NOMO-1 treated with DMSO at 0.1 percent for 48 hours (cell line): ENCODE measurements around the gene MEGF11.

Experiments used
- DNase-seq: peaks from one replicate; lab custom pipeline; 2025; ENCODE audit not compliant: unreplicated experiment; lab: John Stamatoyannopoulos, UW

Gene MEGF11

DNA sequence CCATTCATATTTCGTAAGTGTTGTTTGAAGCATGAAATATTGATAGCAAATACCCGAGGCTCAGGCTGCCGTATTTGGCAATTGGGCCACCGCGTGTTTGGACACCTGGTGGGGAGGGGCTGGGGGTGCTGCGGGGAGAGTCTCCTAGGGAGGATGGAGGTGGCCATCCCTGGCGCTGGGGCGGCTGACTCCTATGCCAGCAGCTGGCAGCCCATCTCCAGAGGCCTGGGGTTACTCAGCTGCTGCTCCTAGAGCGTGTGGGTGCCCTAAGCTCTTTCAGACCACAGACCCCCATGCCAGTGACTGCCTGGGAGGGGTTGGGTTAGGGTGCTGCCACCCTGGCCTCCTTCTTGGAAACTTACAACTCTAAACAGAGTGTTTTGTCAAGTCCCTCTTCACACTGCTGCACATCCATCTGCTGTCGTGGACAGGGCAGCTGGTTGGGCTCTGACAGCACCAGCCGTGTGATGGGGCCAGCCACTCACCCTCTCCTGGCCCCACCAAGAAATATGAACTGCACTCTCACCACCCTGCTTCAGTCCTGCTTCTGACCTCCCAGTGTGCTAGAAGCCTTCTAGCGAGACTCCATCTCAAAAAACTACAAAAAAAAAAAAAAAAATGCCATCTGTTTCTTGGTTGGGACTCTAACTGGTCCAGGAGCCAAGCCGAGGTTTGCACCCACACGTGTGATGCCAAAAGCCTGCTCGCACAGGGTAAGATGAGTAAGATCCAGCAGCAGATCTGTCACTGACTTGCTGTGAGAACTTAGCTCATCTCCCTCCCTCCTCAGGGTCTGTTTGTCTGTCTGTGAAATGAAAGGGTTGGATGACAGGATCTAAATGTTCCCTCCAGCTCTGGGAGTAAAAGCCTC, 156.2 kb downstream of the MEGF11 start:
- no peak for DNase-seq

DNA sequence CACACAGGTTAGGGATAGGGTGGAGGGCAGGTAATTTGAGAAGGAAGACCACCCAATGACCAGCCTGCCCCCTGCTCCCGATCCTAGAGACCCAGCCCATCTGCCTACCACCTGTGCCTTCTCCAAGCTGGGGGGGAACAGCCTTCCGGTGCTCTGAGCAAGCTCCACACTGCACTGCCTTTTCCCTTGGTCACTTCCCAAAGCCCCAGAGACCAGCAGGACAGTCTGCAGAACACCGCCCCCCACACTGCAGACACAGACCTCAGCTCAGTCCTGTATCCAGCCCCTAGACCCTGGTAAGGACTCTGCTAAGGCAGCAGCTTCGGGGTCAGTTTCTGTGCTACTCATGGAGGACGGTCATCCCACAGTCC, 156.9 kb downstream of the MEGF11 start:
- no peak for DNase-seq

DNA sequence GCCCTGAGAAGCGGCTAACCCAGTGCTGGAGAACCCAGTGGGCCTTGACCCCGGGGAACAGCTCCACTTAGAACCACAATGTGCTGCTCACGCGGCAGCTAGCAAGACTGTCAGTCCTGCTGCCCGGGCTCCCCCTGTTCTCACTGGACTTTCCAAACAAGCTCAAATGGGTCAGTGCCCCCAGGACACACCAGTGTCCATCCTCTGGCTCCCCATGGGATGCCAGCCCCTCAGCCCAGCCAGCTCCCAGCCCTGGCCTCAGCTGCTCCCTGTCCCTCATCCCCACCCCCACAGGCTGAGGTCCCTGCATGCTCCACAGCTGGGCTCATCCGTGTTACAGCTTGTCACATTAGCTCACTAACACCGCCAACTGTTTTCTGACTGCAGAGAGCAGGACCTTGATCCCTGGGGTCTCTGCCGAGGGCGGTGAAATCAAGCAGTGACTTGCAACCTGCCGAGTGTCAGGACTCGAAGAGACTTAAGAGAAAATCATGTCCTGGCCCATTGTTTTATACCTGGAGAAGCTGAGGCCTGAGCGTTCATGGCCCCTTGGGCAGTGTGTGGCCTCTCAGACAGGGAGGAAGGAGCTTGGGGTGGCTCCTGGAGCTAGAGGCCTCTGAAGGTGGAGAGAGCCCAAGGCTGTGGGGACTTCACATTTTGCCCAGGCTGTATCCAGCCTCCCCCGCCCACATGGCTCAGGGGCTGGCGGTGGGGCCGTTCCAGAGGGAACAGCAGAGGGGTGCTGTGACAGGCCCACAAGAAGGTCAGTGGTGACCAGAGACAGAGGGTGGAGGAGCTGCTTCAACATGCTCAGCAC, 157.5 kb downstream of the MEGF11 start:
- DNase-seq = no peak

DNA sequence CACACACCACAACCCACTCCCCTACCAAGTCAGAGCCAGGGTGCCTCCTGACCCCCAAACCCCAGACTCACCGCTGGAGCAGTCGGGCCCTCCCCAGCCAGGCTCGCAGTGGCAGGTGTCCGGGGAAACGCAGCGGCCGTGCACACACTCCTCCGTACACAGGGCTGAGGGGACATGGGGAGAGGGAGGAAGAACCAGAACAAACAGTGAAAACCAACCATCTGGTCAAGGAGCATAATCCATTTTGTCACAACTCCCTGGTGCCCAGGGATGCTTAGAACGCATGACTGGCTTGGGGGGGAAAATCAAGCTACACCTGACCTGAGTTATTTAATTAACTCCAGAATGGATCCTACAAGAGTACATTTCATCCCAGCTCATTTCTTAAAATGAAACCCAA, 159.2 kb downstream of the MEGF11 start:
- no peak for DNase-seq

DNA sequence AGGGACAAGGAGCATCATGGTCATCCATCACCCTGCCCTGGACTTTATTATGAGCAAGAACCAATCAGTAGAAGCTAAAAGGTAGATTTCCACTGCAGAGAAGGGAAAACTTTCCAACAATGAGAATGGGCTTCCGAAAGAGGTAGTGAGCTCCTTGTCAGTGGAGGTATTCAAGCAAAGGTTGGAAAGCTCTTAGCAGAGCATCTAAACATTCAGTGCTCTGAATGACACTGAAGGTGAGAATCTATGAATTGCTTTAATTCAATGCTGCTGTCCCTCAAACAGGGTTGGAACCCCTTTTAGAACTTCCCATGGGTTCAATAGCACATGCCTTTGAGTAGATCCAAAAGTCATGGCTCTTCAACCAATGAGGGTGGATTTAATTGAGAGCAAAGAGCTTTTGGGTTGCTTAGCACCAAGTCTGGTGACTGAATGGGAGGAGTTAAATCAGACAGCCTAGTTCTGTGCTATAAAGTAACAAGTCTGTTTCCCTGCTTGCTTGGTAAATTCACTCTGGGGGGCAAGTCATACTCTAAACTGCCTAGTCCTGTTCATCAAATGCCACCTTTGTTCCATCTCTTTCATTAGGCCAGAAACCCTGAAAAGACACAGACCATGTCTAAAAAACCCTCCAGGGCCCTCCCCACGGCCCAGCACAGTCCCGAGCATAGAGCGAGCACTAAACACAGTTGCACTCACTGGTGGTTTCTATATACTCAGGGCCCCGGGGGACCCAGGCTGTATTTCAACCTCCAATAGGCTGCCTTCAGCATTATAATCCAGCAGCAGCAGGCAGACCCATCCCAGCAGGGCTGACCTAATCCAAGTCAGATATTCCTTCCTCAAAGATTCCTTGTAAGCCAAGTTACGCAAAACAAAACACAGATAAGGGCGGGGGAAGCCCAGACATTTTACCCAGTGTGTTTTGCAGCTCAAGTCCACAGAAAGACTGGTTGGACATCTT, 161.2 kb downstream of the MEGF11 start:
- DNase-seq = no peak

DNA sequence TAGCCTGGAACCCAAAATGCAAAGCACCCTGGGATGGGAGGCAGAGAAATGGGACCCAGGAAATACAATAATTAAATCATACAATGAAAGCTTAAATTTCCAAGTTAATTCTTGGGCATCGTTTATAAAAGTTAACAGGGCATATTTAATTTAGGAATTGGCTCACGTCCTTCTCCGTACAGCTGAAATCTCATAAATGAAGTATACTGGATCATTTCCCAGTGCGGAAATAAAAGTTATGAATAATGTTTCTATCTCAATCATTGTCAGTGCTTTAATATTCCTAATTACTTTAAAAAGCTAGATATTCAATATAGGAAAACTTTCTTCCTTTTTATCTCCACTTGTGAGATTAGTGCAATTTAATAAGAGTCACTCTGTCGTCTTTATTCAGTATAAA, 164.0 kb downstream of the MEGF11 start:
- no peak for DNase-seq

DNA sequence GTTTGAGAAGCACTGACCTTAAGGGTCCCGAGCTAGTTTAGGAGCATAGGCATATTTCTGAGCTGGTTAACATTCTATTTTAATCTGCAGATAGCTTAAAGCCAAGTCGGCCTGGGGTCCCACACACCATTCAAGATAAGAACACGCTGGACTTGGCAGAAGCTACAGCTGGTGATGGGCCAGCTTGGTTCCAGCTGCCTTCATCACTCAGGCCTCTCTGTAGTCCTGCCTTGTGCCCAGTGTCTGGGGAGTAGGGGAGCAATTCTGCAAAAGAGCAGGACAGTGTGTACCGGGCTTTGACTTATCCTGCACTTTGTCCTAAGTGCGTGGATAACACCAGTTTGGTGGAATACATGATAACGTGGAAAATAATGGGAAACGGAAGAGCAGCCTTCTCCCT, 164.5 kb downstream of the MEGF11 start:
- DNase-seq = no peak

DNA sequence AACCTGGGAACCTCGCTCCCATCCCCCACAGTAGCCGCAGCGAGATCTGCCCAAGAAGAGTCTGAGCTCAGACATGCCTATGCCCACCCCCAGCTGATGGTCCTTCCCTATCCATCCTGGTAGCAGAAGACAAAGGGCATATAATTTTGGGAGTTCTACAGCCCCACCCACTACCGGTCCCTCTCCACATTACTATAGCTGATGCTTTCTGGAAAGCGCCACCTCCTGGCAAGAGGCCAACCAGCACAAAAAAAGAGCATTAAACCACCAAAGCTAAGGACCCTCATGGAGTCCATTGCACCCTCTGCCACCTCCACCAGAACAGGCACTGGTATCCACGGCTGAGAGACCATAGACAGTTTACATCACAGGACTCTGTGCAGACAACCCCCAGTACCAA, 168.4 kb downstream of the MEGF11 start:
- no peak for DNase-seq

DNA sequence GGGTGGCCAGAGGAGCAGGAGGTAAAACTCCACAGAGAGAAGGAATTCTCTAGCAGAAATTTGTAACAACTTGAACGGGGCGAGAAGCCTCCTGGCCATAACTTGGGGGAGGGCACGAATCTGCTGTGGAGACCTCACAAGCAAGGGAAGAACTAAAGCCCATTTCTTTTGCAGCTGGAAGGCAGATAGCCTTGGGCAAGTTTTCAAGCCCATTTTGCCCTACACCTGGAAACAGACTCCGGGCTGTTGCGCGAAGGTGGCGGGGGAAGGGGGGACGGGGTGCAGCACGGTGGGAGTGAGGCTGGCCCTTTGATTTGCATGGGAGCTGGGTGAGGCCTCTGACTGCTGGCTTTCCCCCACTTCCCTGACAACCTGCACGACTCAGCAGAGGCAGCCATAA, 168.8 kb downstream of the MEGF11 start:
- no peak for DNase-seq

DNA sequence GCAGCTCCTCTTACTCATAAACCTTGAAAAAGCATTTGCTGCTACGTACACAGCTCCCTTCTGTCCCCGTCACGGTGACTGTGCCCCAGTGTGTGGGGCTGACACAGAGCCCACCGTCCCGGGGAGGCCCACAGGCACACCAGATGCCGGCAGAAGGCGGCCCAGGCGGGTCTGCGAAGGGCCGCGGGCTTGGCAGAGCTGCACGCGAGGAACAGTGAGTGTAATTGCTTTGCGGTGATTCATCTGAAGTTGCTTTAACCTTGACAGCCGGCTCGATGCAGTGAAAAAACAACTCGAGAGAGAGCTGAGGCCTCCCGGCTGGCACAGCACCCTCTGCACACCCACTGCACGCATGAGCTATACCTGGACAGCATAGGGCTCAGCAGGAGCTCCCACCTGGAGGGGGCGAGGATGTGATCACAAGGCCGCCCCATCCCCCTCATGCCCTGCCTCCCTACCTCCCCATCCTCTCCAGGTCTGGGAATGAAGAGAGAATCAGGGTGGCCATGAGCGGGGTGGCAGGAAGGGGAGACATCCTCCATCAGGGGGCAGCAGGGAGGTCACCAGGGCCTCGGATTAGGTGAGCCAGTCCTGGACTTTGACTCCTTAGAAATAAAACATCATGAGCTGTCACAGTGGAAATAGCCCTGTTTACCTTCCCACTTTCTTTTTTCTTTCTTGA, 172.7 kb downstream of the MEGF11 start:
- no peak for DNase-seq

DNA sequence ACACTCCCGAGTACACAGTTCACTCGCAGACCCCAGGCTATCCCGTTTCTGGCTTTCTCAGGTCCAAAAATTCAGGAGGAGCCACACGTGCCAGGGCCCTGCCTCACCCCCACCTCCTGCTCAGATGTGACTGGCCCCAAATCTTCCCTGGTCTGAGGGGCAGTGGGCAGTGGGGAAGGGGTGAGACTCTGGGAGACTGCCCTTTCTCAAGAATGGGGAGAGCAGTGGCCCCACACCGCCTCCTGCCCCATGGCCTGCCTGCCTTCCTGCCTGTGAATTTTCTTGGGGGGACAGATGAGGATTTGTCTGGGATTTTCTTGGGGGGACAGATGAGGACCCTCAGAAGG, 174.6 kb downstream of the MEGF11 start:
- DNase-seq = no peak

DNA sequence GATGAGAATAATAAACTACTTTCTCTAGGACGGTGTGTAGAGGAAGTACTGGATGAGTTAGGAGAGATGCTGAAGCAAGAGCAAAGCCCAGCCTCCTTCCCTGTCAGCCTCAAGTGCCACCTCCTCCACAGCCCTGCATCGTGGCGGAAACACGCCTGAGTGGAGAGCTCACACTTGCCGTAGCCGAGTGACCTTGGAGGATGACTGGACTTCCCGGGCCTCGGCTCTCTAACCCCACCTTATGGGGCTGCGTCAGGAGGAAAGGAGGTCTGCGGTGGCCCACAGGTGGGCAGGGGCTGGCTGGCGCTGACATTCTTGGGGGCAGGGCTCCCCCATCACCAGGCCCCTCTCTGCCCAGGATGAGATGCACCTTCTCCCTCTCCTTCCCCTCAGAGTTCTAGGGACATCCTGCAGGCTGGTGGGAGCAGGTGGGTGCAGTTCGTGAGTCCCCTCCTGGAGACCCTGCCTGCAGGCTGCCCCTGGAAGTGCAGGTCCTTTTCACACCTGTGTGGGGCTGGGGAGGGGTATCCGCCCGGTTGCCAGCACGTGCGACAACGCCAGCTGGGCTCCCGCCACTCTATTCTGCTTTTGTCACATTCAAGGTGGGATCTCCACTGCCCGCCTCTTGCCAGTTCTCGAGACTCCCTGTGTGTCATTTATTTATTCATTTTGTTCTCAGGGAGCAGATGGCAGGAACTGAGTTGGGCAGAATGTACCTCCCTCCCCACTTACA, 175.2 kb downstream of the MEGF11 start:
- no peak for DNase-seq

DNA sequence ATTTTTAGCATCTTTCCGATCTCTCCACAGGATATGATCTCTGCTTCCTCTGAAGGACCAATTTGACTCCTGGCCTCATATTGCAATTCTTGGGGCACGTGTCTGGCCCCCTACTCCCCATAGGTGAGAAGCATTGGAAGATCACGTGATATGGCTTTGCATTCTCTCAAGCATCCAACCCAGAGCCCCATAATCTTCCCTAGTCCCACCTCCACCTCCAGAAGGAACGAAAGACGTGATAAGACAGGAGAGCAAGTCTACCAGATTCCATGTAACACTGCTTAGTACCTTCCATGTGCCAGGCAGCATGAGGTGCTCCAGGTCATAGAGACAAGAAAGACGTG, 176.3 kb downstream of the MEGF11 start:
- no peak for DNase-seq

DNA sequence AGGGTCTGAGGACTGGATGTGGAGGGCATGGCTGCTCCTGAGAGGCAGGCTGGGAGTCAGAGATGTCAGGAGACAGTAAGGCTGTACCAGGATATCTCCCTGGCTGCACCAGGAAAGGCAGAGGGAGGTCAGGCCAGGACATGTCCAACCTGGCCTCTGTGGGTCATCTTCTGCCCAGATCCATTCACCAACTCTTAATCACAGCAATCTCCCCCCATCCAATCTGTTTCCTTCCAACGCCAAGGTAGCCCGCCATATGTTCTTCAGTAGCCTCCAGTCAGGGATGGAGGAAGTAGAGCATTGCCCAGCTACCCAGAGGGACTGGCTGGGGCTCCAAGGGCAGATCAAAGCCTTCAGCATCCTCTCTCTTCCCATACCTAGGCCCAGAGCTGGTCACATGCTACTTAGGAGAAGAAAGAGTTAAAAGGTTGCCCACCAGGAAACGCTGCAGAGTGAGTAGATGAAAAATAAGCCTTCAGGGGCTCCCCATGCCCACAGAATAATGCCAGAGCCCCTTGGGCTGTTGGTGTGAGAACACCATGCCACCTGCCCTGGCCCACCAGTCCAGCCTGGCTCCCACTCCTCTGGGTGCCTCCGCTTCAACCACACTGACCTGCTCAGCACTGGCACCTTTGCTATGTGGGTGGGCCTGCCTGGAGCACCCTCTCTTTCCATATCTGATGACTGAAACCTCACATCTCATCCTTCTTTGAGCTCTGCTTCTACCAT, 176.8 kb downstream of the MEGF11 start:
- DNase-seq = no peak

DNA sequence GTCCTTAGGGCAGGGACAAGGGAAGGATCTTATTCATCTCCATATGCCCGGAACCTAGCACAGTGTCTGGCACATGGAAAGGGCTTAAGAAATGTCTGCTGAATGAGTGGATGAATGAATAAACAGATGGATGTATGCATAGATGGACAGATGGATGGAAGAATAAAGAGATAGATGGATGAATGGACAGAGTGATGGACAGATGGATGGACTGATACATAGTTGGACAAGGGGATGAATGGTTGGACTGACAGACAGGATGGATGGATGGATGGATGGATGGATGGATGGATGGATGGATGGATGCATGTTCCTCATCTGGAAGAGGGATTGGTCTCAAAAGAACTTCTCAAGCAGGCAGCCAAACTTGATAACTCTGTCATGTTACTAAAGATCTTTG, 177.6 kb downstream of the MEGF11 start:
- no peak for DNase-seq

DNA sequence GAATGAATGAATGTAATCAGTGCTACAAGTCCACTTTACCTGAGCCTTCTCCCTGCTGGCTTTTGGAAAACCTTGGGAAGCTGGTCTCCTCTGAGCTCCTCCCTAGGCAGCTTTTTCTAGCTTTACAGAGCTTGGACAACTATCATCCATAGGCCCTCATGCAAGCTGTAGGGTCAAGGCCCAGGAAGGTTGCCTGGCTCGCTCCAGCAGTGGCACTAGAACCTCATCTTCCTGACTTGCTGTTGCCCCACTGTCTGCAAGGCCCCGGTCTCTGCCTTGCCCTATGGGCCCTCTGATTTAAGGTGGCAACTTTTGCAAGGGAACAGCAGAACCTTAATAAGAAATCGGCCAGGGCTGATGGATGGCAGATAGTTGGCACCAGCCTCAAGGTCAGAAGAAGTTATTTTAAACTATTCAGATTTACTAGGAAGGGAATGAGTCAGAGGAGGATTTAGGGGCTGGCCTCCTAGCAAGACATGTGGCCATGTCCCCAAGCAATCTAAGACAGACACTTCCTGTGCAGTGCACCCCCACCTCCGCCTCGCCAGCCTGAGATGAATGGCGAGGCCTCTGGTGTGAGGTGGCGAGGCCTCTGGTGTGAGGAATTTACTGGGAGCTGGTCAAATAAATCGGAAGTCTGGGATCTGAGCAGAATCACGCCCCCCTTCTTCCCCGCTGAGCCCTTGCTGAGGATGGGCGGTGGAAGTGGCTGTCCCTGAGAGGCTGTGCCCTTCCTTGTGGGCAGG, 180.8 kb downstream of the MEGF11 start:
- no peak for DNase-seq

DNA sequence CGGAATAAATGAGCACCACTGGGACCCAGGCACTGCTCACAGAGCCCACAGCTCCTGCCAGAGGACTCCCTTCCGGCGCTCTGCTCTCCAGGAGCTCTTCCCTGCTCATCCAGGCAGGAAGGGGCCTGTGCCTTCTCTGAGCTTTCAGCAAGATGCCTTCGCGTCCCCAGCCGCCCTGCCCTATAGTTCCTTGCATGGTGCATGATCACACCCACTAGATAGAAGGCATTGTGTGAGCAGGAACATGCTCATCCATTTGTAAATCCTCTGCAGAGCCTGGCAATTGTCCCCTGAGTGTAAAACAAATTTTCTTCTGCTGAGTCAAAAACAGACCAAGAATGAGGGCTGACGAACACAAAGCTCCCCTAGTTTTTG, 181.6 kb downstream of the MEGF11 start:
- DNase-seq = no peak

DNA sequence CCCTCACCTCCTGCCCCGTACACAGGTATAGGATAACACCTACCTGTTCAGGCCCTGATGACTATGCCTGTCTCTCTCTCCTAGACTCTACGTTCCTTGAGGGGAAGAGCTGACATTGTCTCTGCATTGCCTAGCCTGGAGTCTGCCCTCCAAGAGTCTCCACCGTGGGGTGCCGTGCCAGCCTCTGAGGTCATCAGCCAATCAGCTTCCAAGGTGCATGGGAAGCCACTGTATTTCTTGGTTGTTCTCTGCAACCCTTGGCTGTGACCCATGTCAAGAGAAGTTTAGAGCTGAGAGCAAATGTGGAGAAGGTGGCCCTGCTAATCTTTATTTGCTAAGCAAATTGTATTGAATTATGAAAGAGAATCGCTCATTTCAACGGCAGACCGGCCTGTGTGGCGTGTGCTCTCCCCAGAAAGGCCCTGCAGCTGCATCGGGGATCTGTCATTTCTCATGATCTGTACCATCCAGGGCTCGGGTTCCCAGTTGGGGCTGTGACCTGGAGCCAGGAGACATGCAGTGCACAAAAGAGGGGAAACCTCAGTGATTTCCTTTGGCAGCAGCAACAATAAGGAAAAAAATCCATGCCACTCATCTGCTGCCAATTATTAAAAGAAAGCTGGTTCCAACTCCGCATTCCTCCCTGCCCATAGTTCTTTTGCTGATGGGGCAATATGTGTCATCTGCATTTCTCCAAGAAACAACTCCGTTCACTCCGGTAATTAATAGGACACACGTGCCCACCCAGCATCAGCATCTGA, 182.2 kb downstream of the MEGF11 start:
- no peak for DNase-seq
